Measurements from ENCODE around the gene SNX25. TPM values are rescaled to one million over a fixed set of nuclear protein-coding genes. Genes with fewer than 3 reads are reported as not detected.

The SNX25 gene
- total RNA-seq, 1 experiment from 2014 or later: 16.7 TPM

- Histone ChIP-seq H3K27me3 (ENCODE audit: control insufficient read depth, insufficient read depth, low read length) (no peaks in the 10 kb centered on the region), H3K4me1 (ENCODE audit: control insufficient read depth, insufficient read depth, low read length) (no peaks in the 10 kb centered on the region), H3K4me3 (ENCODE audit: low read depth in 2 of 2, low read length in 2 of 2) (peak within 1 kb of the TSS; percentile 68 to 78), H3K27ac (ENCODE audit: low read length) (peak within 1 kb of the TSS; percentile 77), H3K36me3 (ENCODE audit: control insufficient read depth, insufficient read depth, low read length) (no peaks in the 10 kb centered on the region; the same call in 1 of the 2 replicates), H3K9me3 (ENCODE audit: control insufficient read depth, insufficient read depth, low read depth, low read length) (no peaks in the 10 kb centered on the region)
- ATAC-seq (peak; percentile 31), DNase-seq (ENCODE audit: low read depth, low spot score) (no peak)
- ChIA-PET CTCF (interaction anchor here (1.7 kb wide), 1 partner anchor 201 kb away, joined by 3 read pairs; no protein-coding TSS in a partner anchor), POLR2A (interaction anchor here (0.6 kb wide), 1 partner anchor 30 kb away, joined by 5 read pairs; no protein-coding TSS in a partner anchor)
- in situ Hi-C loops (cut with HindIII; ENCODE audit: low pct_unique_long_range_greater_than_20kb, low sequenced_read_pairs) (no loop called here), intact Hi-C loops (cut with micrococcal nuclease; ENCODE audit: unreplicated experiment) (no loop called here)
- BruUV-seq (replicated peaks): no TSS peak
- no peak for TF ChIP-seq TCF7L2 (IDR thresholded peaks at IDR 0.05; ENCODE audit: low read depth, low read length)
- no peak for TF ChIP-seq REST (IDR thresholded peaks at IDR 0.05; ENCODE audit: insufficient read depth in 1 of 2, low read depth in 2 of 2, low read length in 1 of 2)
- TF ChIP-seq CTCF (IDR thresholded peaks at IDR 0.05): no peak
- no peak for TF ChIP-seq POLR2AphosphoS5 (IDR thresholded peaks at IDR 0.05; ENCODE audit: low read depth, low read length)
- no peak; the same call in 1 of the 2 replicates for TF ChIP-seq SIN3A (IDR thresholded peaks at IDR 0.05; ENCODE audit: borderline replicate concordance, insufficient read depth, low read depth, low read length)
These were observed 187.5 kb downstream of the SNX25 start, which contains the start of gene ANKRD37 for GRCh38 chr4:185396724-185397385. Gene ANKRD37 (plus strand): TSS chr4:185396841. CDS start chr4:185396924, 83 bp downstream.

DNA sequence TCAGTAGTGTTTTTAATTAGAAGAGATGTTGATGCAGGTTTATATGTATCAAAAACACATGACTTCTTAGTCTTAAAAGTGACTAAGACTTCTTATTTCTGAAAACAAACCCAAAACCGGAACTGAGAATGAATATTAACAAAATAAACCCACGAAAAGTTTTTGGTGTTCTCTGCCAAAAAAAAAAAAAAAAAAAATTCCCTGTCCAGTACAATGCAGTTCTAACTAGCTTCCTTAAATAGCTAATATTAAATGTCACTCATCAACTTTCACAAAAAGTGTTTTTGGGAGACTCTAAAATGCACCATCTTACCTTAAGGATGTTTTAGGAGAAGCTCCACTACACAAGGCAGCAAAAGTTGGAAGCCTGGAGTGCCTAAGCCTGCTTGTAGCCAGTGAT is 189.2 kb downstream of the SNX25 start:
- Histone ChIP-seq H3K27ac (ENCODE audit: low read length) (no peak overlapping the region), H3K27me3 (ENCODE audit: control insufficient read depth, insufficient read depth, low read length) (no peaks in the 10 kb centered on the region), H3K4me1 (ENCODE audit: control insufficient read depth, insufficient read depth, low read length) (no peaks in the 10 kb centered on the region), H3K36me3 (ENCODE audit: control insufficient read depth, insufficient read depth, low read length) (no peaks in the 10 kb centered on the region; the same call in 1 of the 2 replicates), H3K9me3 (ENCODE audit: control insufficient read depth, insufficient read depth, low read depth, low read length) (no peaks in the 10 kb centered on the region), H3K4me3 (ENCODE audit: low read depth in 2 of 2, low read length in 2 of 2) (no peak overlapping the region)
- in situ Hi-C loops (cut with HindIII; ENCODE audit: low pct_unique_long_range_greater_than_20kb, low sequenced_read_pairs) (no loop called here), intact Hi-C loops (cut with micrococcal nuclease; ENCODE audit: unreplicated experiment) (no loop called here)
- TF ChIP-seq SIN3A (IDR thresholded peaks at IDR 0.05; ENCODE audit: borderline replicate concordance, insufficient read depth, low read depth, low read length) (no peak), CTCF (IDR thresholded peaks at IDR 0.05) (no peak), TCF7L2 (IDR thresholded peaks at IDR 0.05; ENCODE audit: low read depth, low read length) (no peak), POLR2AphosphoS5 (IDR thresholded peaks at IDR 0.05; ENCODE audit: low read depth, low read length) (no peak), REST (IDR thresholded peaks at IDR 0.05; ENCODE audit: insufficient read depth in 1 of 2, low read depth in 2 of 2, low read length in 1 of 2) (no peak)
- ATAC-seq (no peak), DNase-seq (ENCODE audit: low read depth, low spot score) (no peak)
- no TSS peak for BruUV-seq (replicated peaks)
- ChIA-PET POLR2A (no interaction called here), CTCF (no interaction called here)
